GM12892 (cell line): ENCODE results near the gene PTAR1.

ENCODE experiments used
- POLR2A ChIP-seq: IDR thresholded peaks from 2 replicates; pipeline ENCODE4 v1.6.1; 2011; ENCODE audit warnings: low read depth, low read length, control low read depth
- TAF1 ChIP-seq: IDR thresholded peaks from 2 replicates; pipeline ENCODE4 v1.6.1; 2011; ENCODE audit warnings: low read depth, mild to moderate bottlenecking, control low read depth, low read length, borderline replicate concordance

GRCh38 chr9:69719983-69720382, 39.8 kb downstream of the PTAR1 start:
- TF ChIP-seq POLR2A (no peak), TAF1 (no peak)
